Measurements from ENCODE around the gene SOX18.

DNA sequence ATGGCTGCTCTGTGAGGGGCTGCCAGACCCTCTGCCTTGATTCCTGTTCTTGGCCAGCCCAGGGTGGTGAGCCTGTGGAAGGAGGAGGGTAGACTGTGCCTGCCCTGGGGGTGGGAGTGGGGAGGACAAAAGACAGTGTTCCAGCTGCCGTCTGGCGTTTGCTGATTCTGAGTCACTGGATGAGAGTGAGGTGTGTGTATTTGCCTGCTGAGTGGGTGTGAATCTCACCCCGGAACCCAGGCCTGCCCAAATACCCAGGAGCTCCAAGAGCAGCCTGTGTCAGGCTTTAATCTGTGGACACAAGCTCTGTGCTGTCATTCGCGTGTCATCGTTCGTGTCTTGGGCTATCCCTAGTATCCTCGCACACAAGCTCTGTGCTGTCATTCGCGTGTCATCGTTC lies 37.4 kb upstream of the SOX18 start:
- TF ChIP-seq, protein P1, sequence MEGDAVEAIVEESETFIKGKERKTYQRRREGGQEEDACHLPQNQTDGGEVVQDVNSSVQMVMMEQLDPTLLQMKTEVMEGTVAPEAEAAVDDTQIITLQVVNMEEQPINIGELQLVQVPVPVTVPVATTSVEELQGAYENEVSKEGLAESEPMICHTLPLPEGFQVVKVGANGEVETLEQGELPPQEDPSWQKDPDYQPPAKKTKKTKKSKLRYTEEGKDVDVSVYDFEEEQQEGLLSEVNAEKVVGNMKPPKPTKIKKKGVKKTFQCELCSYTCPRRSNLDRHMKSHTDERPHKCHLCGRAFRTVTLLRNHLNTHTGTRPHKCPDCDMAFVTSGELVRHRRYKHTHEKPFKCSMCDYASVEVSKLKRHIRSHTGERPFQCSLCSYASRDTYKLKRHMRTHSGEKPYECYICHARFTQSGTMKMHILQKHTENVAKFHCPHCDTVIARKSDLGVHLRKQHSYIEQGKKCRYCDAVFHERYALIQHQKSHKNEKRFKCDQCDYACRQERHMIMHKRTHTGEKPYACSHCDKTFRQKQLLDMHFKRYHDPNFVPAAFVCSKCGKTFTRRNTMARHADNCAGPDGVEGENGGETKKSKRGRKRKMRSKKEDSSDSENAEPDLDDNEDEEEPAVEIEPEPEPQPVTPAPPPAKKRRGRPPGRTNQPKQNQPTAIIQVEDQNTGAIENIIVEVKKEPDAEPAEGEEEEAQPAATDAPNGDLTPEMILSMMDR (conservative IDR thresholded peaks at IDR 0.05 in 1 of 2, IDR thresholded peaks at IDR 0.05 in 1 of 2; ENCODE audit: extremely low read depth in 1 of 2, insufficient read depth in 1 of 2, low read depth in 1 of 2, low read length in 2 of 2): no peak
- TF ChIP-seq EZH2 (IDR thresholded peaks at IDR 0.05; ENCODE audit: borderline replicate concordance, low read length): no peak
